NCI-H1092 treated with DMSO at 0.1 percent for 48 hours (cell line): ENCODE results near the gene CSMD2.

ENCODE experiments used
- DNase-seq: peaks from one replicate; lab custom pipeline; 2025; lab: John Stamatoyannopoulos, UW

CSMD2 gene

DNA sequence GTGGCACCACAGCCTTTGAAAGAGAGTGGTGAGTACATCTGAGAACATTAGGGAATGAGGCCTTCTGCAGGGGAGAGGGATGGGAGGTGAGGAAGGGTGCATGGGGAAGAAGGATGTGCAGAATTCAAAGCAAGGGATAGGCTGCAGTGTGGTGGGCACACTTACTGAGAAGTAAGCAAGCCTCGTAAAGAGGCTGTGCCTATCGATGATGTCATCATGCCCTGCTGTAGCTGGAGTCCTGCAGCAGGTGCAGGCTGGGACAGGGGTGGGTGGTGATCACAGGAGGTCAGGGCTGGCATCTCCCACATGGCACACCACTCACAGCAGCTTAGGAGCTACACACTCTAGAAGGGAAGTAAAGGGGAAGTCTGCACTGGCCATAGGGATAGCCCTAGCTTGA, 676.4 kb downstream of the CSMD2 start:
- DNase-seq: no peak

DNA sequence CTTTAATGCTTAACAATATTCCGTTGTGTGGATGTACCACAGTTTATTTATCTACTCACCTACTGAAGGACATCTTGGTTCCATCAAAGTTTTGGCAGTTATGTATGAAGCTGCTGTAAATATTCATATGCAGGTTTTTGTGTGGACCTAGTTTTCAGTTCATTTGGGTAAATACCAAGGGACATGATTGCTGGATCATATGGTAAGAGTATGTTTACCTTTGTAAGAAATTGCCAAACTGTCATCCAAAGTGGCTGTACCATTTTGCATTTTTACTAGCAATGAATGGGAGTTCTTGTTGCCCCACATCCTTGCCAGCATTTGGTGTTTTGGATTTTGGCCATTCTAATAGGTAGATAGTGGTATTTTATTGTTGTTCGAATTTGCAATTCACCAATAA, 682.6 kb downstream of the CSMD2 start:
- no peak for DNase-seq

DNA sequence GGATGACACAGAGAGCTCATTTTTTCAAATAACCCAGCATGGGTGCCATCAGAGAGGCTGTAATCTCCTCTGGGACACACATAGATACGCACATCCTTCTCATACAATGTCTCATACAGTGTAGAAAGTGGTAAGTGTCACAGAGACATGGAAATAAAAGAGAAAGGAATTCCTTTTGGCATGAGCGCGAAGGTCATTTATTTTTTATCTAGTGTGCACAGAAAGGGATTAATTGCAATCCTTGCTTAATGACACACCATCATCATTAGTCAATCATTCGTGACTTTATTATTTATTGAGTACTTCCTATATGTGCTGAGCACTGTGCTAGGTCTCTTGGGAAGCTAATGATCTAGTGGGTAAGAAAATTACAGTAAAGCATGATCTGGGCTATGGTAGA, 687.6 kb downstream of the CSMD2 start:
- DNase-seq: no peak

DNA sequence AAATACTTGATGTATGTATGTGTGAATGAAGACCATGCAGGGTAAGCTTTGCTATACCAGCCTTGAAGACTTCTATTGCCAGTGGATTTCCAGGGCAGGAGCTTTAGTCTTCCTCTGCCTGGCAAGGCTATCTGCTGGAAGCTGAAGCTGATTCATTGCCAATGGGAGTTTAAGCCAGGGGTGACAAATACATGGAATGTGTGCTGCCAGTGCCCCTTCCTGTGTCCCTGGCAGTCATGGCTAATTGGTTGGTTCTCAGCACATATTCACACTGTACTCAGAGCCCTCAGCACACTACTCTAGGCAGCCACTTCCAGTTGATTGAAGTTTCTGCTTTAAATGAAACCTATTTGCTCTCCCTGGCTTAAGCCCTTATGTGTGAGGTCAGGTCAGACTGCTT, 691.1 kb downstream of the CSMD2 start:
- DNase-seq: no peak

DNA sequence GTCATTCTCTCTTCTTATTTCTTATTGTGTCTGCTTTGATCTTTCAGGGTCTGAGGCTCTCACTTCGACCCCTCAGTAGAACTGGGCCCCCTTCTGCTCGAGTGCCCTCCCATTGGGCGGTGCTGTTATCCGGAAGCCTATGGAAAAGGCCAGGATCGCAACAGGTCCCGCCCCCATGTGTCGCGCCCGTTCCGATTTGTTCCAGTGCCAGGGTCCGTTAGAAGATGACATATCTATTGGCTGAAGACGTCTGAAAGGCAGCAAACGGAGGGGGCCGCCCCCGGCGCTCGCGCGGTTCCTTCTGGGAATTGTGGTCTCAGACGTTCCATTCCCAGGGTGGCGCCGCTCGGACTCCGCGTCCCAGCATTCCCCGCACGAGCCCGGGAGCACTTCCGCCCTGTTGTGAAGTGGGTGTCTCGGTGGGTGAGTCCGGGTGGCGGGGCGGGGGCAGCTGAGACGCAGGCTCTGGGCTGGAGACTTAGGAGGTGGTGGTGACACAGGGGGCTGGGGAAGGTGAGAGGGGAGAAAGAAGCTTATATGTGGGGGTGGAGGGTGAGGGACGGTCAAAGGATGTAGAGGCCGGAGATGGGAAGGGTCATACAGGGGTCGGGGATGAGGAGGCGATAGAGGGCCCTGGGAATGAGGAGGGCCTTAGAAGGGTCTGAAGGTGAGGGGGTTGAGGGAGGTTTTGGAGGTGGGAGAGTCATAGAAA, 692.6 kb downstream of the CSMD2 start, which contains the start of gene ZSCAN20:
TSS of gene ZSCAN20 (plus strand) at position 377 of the 712 bp plus-strand sequence. CDS start 6,644 bp downstream, outside the sequence.
- DNase-seq: peak; percentile 100

DNA sequence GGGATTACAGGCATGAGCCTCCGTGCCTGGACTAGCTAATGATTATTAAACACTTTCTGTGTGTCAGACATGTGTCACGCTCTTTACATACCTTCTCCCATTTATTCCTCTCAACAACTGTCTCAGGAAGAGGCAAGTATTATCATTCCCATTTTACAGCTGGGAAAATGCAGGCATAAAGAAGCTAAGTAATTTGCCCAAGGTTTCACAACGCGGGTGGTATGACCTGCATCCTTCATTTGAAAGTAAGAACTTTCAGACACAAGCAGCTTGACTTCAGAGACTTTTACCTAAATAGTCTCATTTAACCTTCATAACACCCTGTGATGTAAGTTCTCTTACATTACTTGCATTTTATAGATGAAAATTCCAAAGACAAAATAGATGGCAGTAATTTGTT, 693.6 kb downstream of the CSMD2 start:
- no peak for DNase-seq

DNA sequence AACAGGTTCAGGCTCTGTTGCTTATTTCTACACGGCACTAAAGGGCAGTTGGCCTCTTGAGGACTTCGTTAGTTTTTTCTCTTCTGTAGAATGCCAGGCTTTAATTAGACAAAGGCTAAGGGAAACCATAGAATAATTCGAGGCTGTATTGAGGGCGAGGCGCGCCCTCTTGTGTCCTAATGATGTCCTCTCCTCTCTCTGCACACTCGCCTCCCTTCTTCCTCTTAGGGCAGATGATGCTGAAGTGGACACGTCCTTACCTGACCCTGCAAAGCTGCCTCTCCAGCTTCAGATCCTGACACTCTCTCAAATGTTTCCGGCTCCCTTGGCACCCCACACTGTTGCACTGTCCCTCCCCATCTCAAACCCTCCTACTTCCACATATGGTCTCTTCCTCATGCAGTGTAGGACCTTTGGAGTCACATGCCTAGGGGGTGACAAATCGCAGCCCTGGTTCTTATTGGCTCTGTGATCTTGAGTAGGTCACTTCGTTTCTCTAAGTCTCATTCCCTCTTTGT, 694.5 kb downstream of the CSMD2 start:
- peak; percentile 90 for DNase-seq

DNA sequence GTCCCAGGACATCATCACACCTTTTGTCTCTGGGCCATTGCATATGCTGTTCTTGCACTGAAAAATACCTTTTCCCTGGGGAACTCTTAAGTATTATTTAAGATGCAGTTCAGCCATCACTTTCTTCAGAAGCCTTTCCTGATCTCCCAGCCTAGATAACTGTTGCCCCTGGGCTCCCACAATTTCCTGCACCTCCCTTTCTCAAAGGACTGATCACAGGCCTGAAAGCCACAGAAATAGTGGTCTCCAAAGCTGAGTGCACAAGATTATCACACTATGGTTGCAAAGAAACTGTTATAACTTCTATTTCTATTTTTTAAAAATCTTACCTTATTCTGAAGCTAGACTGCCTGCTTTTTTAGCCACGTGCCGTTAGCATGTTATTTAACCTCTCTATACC, 695.3 kb downstream of the CSMD2 start:
- no peak for DNase-seq

DNA sequence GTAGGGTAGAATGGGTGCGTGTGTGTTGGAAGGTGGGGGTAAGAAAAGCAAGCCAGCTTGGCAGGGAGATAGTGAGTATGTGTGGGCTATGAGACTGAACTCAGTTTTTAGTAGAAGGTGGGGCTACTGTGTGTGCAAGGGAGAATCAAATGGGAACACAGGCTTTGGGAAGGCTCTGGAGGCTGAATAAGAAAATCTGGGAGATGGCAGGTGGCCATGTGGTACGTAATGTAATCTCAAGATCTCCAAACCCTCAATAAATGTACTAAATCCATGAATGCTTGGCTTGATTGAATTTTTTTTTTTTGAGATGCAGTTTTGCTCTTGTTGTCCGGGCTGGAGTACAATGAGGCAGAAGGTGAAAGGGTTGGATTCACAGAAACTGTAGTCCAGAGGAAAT, 696.1 kb downstream of the CSMD2 start:
- no peak for DNase-seq

DNA sequence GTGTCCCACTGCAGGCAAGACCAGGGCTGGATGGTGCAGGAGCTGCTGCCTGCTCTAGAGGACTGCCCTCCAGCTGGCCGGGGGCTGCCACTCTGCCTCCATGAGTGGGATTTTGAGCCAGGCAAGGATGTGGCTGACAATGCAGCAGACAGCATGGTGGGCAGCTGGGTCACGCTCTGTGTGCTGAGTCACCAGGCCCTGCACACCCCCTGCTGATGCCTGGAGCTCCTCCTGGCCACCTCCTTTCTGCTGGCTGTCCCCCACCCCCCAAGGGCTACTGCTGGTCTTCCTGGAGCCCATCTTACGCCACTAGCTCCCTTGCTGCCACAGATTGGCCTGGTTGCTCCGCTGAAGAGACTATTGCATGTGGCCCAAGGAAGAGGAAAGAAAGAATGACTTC, 696.5 kb downstream of the CSMD2 start:
- DNase-seq: no peak

DNA sequence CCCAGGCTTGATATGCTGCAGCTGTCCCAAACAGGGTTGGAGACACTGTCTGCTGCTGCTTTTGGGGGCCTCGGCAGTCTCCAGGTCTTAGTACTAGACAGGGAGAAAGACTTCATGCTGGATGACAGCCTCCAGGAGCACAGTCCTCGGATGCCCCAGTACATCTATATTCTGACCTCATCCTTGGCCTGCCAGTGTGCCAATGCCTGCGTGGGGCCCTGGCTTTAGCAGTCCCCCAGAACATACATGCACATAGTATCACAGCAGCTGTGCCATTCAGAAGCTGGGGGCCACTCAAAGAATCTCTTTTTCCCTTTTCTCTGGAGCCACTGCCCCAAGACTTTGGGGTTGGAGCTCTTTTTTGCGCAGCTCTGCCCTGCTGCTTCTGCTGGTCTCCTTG, 697.0 kb downstream of the CSMD2 start:
- no peak for DNase-seq

DNA sequence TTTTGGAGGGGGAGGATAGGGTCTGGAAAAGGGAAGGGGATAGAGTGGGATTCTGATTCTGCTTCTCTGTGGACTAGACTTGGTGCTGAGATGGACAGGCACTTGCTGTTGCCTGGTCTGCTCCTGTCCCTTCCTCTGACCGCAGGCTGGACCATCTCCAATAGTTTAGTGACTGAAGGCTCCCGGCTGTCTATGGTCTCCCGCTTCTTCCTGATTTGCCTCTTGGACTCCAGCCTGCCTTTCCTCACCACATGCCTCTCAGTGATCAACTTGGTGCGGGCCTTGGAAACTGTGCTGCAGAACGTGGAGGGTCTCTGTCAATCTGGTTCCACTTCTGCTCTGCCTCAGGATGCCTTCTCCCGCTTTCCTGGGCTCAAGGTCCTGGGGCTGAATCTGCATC, 698.9 kb downstream of the CSMD2 start:
- no peak for DNase-seq

DNA sequence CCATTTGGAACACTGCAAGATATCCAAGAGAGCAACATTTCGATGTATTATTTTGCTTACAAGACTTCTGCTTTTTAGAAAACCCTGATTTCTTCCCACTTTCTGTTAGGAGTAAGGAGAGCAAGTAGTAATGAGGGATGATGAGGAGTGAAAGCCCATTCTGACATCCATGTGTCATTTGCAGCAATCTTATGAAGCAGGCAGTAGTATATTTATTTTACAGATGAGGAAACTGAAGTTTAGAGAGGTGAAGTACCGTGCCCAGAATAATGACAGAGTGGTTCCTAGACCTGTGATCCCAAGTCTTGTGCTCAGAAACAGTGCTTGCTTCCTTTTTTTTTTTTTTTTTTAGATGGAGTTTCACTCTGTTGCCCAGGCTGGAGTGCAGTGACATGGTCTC, 699.7 kb downstream of the CSMD2 start:
- DNase-seq: no peak

DNA sequence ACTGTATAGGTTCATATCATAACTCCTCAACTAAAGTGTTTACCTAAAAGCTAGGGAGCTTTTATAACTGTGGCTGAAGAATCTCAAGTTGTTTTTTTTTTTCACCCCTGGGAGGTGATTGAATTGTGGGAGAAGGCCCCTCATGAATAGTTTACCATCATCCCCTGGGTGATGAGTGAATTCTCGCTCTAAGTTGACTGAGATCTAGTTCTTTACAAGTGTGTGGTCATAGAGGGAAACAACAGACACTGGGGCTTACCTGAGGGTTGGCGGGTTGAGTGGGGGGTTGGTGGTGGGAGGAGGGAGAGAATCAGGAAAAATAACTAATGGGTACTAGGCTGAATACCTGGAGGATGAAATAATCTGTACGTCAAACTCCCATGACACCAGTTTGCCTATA, 700.5 kb downstream of the CSMD2 start:
- DNase-seq: no peak
